ENCODE results near the gene PDE4B. TPM values are rescaled to one million over a fixed set of nuclear protein-coding genes. Genes with fewer than 3 reads are reported as not detected.

The PDE4B gene
- polyA plus RNA-seq, 1 experiment: 20.6 TPM

DNA sequence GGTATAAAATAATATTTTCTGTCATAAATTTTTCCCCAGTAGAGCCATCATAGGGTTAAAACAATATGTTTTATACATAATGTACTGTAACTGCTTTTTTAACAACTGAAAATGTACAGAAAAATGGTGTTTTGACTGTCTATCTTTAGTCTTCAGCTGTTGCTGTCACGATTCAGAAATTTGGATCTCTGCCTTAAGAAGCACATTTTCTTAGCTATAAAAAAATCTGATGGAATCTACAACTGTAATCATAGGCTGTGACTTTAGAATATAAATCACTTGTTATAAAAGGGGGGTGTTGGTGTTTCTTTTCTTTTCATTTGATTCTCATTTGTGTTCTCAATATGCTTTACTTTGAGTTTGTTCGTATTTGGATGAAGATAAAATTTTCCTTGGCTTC, 187.5 kb downstream of the PDE4B start:
- DNase-seq (ENCODE audit: low read depth): no peak
- no peak overlapping the region for H3K4me3 ChIP-seq (ENCODE audit: low read depth, low read length)
- H3K36me3 ChIP-seq (ENCODE audit: control insufficient read depth, insufficient read depth, low read length): no peaks in the 10 kb centered on the region
- H3K27me3 ChIP-seq (ENCODE audit: control insufficient read depth, insufficient read depth, low read length): no peaks in the 10 kb centered on the region
- TF ChIP-seq, protein P1, sequence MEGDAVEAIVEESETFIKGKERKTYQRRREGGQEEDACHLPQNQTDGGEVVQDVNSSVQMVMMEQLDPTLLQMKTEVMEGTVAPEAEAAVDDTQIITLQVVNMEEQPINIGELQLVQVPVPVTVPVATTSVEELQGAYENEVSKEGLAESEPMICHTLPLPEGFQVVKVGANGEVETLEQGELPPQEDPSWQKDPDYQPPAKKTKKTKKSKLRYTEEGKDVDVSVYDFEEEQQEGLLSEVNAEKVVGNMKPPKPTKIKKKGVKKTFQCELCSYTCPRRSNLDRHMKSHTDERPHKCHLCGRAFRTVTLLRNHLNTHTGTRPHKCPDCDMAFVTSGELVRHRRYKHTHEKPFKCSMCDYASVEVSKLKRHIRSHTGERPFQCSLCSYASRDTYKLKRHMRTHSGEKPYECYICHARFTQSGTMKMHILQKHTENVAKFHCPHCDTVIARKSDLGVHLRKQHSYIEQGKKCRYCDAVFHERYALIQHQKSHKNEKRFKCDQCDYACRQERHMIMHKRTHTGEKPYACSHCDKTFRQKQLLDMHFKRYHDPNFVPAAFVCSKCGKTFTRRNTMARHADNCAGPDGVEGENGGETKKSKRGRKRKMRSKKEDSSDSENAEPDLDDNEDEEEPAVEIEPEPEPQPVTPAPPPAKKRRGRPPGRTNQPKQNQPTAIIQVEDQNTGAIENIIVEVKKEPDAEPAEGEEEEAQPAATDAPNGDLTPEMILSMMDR (IDR thresholded peaks at IDR 0.05; ENCODE audit: insufficient read depth, low read depth, low read length): no peak
- ChIA-PET CTCF (interaction anchor here (1.7 kb wide), 1 partner anchor 12 kb away, joined by 5 read pairs; no protein-coding TSS in a partner anchor), POLR2A (no interaction called here)

DNA sequence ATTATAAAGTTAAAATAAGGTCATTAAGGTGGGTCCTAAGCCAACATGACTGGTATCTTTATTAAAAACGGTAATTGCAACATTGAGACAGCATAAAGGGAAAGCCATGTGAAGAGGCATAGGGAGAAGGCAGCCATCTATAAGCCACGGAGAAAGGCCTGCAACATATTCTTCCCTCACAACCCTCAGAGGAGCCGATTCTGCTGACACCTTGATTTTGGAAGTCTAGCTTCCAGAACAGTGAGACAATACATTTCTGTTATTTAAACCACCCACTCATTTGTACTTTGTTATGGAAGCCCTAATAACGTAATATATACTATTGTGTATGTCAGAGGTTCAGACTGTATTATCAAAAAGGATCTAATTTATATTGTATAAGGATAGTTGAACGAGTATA, 190.8 kb downstream of the PDE4B start:
- no peak for DNase-seq (ENCODE audit: low read depth)
- no peaks in the 10 kb centered on the region for H3K27me3 ChIP-seq (ENCODE audit: control insufficient read depth, insufficient read depth, low read length)
- TF ChIP-seq, protein P1 (IDR thresholded peaks at IDR 0.05; ENCODE audit: insufficient read depth, low read depth, low read length): no peak
- ChIA-PET CTCF (no interaction called here), POLR2A (no interaction called here)
- no peak overlapping the region for H3K4me3 ChIP-seq (ENCODE audit: low read depth, low read length)
- H3K36me3 ChIP-seq (ENCODE audit: control insufficient read depth, insufficient read depth, low read length): no peaks in the 10 kb centered on the region

DNA sequence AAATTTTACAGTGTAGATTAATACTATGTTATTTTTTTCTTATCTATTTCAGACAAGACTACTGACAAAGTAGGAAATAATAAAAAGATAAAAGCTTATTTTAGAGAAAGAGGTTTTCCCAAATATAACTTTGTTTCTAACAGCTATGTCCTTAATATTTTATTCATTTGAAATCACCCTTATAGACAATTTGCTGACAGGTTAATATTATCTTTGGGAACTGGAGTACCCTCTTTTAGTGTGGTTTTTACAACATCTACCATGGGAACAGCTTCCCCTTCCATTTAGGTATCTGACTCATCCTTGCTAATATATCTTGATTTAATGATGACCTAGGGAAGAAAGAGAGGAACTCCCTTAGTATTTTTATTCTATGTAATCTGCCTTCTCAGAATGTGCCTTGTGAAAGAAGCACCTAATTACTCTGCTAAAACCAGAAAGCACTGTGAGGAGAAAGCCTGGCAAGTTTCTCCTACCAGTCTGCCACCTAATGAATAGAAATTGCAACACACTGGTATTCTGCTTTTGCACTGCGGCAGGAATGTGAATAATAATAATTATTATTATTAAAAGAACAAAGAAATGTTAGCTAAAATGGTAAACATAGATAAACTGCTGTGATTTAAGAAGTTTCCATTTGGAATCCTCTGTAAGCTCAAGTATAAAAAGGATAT, 192.8 kb downstream of the PDE4B start:
- TF ChIP-seq, protein P1 (IDR thresholded peaks at IDR 0.05; ENCODE audit: insufficient read depth, low read depth, low read length): no peak
- DNase-seq (ENCODE audit: low read depth): no peak
- CTCF ChIA-PET: interaction anchor here (0.8 to 2.0 kb wide), 2 partner anchors 233 to 257 kb away, joined by 3 to 6 read pairs; no protein-coding TSS in a partner anchor
- Histone ChIP-seq H3K27me3 (ENCODE audit: control insufficient read depth, insufficient read depth, low read length) (no peaks in the 10 kb centered on the region), H3K36me3 (ENCODE audit: control insufficient read depth, insufficient read depth, low read length) (no peaks in the 10 kb centered on the region), H3K4me3 (ENCODE audit: low read depth, low read length) (no peak overlapping the region)
- POLR2A ChIA-PET: no interaction called here

DNA sequence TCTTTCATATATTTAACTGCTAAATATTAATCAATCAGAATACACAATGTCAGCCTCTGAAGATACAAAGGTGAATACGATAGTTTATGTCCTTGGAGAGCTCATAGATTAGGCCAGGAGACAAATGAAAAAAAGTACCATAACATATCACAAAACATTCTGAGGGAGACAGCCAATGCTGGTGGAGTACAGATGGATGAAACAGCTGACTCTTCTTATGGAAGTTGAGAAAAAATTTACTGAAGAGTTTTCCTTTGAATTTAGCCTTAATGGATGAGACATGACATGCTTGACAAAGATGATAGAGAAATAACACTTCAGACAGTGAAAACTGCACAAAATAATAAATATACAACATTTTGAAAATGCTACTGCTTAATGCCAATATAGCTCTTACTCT, 193.5 kb downstream of the PDE4B start:
- Histone ChIP-seq H3K4me3 (ENCODE audit: low read depth, low read length) (no peak overlapping the region), H3K27me3 (ENCODE audit: control insufficient read depth, insufficient read depth, low read length) (no peaks in the 10 kb centered on the region), H3K36me3 (ENCODE audit: control insufficient read depth, insufficient read depth, low read length) (no peaks in the 10 kb centered on the region)
- ChIA-PET POLR2A (no interaction called here), CTCF (interaction anchor here (0.8 to 2.0 kb wide), 3 partner anchors 232 to 256 kb away, joined by 3 to 6 read pairs (median 3); no protein-coding TSS in a partner anchor)
- TF ChIP-seq, protein P1 (IDR thresholded peaks at IDR 0.05; ENCODE audit: insufficient read depth, low read depth, low read length): no peak
- DNase-seq (ENCODE audit: low read depth): no peak

DNA sequence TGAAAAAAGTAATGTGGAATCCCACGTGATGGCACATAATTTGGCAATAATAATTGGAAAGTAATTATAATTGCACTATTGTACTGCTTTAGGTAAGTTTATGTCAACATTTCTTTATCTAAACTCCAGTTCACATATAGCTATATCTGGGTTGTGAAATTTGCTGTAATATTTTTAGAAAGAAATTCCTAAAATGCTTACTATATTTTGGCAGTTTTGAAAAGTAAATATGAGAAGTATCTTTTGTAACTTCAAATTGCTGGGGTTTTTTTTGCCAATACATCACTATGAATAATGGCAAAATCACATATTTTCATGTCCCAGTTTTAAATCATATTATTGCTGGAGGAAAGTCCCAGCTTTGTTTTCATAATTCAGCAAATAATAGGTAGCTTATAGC, 197.5 kb downstream of the PDE4B start:
- Histone ChIP-seq H3K4me3 (ENCODE audit: low read depth, low read length) (no peak overlapping the region), H3K27me3 (ENCODE audit: control insufficient read depth, insufficient read depth, low read length) (no peaks in the 10 kb centered on the region), H3K36me3 (ENCODE audit: control insufficient read depth, insufficient read depth, low read length) (no peaks in the 10 kb centered on the region)
- ChIA-PET POLR2A (interaction anchor here (0.7 kb wide), 1 partner anchor 787 kb away, joined by 3 read pairs; no protein-coding TSS in a partner anchor), CTCF (no interaction called here)
- TF ChIP-seq, protein P1 (IDR thresholded peaks at IDR 0.05; ENCODE audit: insufficient read depth, low read depth, low read length): no peak
- no peak for DNase-seq (ENCODE audit: low read depth)
